ENCODE data around the gene KIF5B.

DNA sequence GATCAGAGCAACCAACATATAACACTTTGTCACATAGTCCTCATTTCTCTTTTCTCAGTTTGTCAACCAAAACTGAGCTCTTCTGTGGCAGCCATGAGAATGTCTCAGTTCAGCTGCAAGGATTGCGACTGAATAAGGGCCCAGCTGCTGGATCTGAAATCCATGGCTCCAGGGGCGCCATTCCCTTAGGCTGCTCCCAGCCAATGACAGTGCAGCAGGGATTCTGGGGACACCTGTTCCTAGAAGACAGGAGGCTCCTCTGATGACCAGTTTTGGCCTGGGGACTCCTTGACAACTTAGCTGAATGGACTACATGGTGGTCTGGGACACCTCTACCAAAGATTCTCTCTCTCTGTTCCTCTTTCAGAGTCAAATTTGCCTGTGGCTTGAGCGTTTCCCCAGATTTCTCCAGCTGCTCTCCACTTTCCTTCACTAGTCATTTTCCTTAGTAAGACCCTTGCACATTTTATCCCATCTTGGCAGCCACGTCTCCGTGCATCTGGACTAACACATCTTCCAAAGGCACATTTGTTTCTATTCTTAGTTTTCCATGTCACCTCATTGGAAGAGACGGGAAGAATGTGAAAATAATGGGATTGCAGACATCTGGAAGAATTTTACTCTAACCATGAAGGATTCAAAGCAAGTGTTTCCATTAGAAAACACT is 28.1 kb upstream of the KIF5B start:
- TF ChIP-seq CTCF (IDR thresholded peaks at IDR 0.05; ENCODE audit: low read length), result no peak
- no peak for TF ChIP-seq EZH2phosphoT487 (IDR thresholded peaks at IDR 0.05; ENCODE audit: low read length)
